SK-N-SH (cell line): Measurements from ENCODE around the gene DIAPH2. TPM values are rescaled to one million over a fixed set of nuclear protein-coding genes. Genes with fewer than 3 reads are reported as not detected.

Source experiments
- CTCF ChIA-PET: fragments of 300-600, 350-600 bp; formaldehyde crosslinking; extraction: SDS; loops from one replicate; lab custom pipeline; 2021; lab: Yijun Ruan, JAX
- POLR2A ChIA-PET: fragments of 350-600 bp; sonication (Branson Sonifier 250); formaldehyde crosslinking; extraction: SDS; loops from one replicate; lab custom pipeline; 2020; ENCODE audit warnings: antibody characterized with exemption, inconsistent platforms; lab: Yijun Ruan, JAX
- DNase-seq: peaks from one replicate; pipeline ENCODE4 v3.0.0; 2012
- H2AFZ ChIP-seq: fragments of 200-600 bp; sonication (generic); 2 replicates; pipeline ENCODE4 v1.8.1; 2016; ENCODE audit warnings: antibody characterized with exemption, mild to moderate bottlenecking, low read depth
- H3F3A ChIP-seq: fragments of 200-600 bp; sonication (generic); replicated peaks from 2 replicates; pipeline ENCODE3; 2016; ENCODE audit warnings: antibody characterized with exemption, mild to moderate bottlenecking; ENCODE audit not compliant: insufficient read depth
- H3K27ac ChIP-seq, 2 experiments: fragments of 200-500 bp in 1 of 2; fragments of 200-600 bp in 1 of 2; sonication (Bioruptor generic) in 1 of 2; sonication (generic), shearing (Covaris generic) in 1 of 2; 2 replicates each; pipeline versions ENCODE4 v1.5.1 to v1.6.1; 2014 to 2016; ENCODE audit warnings: low read depth in 2 of 2, inconsistent platforms in 1 of 2, low read length in 1 of 2, mild to moderate bottlenecking in 1 of 2, mixed read lengths in 1 of 2
- H3K27me3 ChIP-seq: fragments of 200-600 bp; sonication (generic), shearing (Covaris generic); 2 replicates; pipeline ENCODE4 v1.6.1; 2016; ENCODE audit warnings: mixed run types; ENCODE audit not compliant: insufficient read depth
- H3K36me3 ChIP-seq, 2 experiments: fragments of 200-500 bp in 1 of 2; fragments of 200-600 bp in 1 of 2; sonication (Bioruptor generic) in 1 of 2; sonication (generic) in 1 of 2; replicated peaks in 1 of 2; 2 replicates each; pipeline versions ENCODE3 to v1.5.1; 2014 to 2016; ENCODE audit warnings: low read length in 1 of 2, mild to moderate bottlenecking in 1 of 2; ENCODE audit not compliant: insufficient read depth in 2 of 2, control insufficient read depth in 1 of 2
- H3K4me1 ChIP-seq, 2 experiments: fragments of 200-500 bp in 1 of 2; fragments of 200-600 bp in 1 of 2; sonication (Bioruptor generic) in 1 of 2; sonication (generic), shearing (Covaris generic) in 1 of 2; 2 replicates each; pipeline versions ENCODE4 v1.5.1 to v1.6.1; 2014 to 2016; ENCODE audit warnings: low read depth in 1 of 2, low read length in 1 of 2, mixed run types in 1 of 2; ENCODE audit not compliant: insufficient read depth in 2 of 2, control insufficient read depth in 1 of 2
- H3K4me2 ChIP-seq: fragments of 200-600 bp; sonication (generic), shearing (Covaris generic); 2 replicates; pipeline ENCODE4 v1.6.1; 2017; ENCODE audit warnings: mixed run types
- H3K4me3 ChIP-seq, 2 experiments: fragments of 200-500 bp in 1 of 2; fragments of 200-600 bp in 1 of 2; sonication (Bioruptor generic) in 1 of 2; sonication (generic), shearing (Covaris generic) in 1 of 2; 2 replicates each; pipeline versions ENCODE4 v1.5.1 to v1.8.1; 2014 to 2016; ENCODE audit warnings: low read depth in 2 of 2, inconsistent platforms in 1 of 2, low read length in 1 of 2, mild to moderate bottlenecking in 1 of 2, mixed read lengths in 1 of 2, moderate library complexity in 1 of 2
- H3K79me2 ChIP-seq: fragments of 200-600 bp; sonication (generic); 2 replicates; pipeline ENCODE4 v1.8.1; 2017; ENCODE audit warnings: mild to moderate bottlenecking; ENCODE audit not compliant: insufficient read depth
- H3K9ac ChIP-seq: fragments of 200-600 bp; sonication (generic); 2 replicates; pipeline ENCODE4 v1.6.1; 2017; ENCODE audit warnings: mixed run types
- H3K9me2 ChIP-seq: fragments of 200-600 bp; sonication (generic); 2 replicates; pipeline ENCODE4 v1.6.1; 2017; ENCODE audit warnings: mixed run types
- H3K9me3 ChIP-seq: fragments of 200-600 bp; sonication (generic); 2 replicates; pipeline ENCODE4 v1.6.1; 2017; ENCODE audit warnings: mixed run types, mild to moderate bottlenecking, moderate library complexity
- H4K20me1 ChIP-seq: fragments of 200-600 bp; sonication (generic); 2 replicates; pipeline ENCODE4 v1.6.1; 2017; ENCODE audit warnings: mild to moderate bottlenecking, mixed run types; ENCODE audit not compliant: insufficient read depth
- ELF1 ChIP-seq: IDR thresholded peaks from 2 replicates; pipeline ENCODE4 v1.4.0; 2012
- EP300 ChIP-seq, 2 experiments: IDR thresholded peaks; 2 replicates each; pipeline versions ENCODE4 v1.4.0 to v1.6.1; 2012; ENCODE audit warnings: borderline replicate concordance in 1 of 2, low read depth in 1 of 2, low read length in 1 of 2
- FOSL2 ChIP-seq: IDR thresholded peaks from 2 replicates; pipeline ENCODE4 v1.4.0; 2012; ENCODE audit warnings: low read depth, mild to moderate bottlenecking, moderate library complexity, borderline replicate concordance
- FOXJ3 ChIP-seq: sonication (generic); formaldehyde crosslinking; IDR thresholded peaks from 2 replicates; pipeline ENCODE4 v1.5.1; 2020; ENCODE audit warnings: mild to moderate bottlenecking, missing genetic modification reagents
- FOXM1 ChIP-seq: IDR thresholded peaks from 2 replicates; pipeline ENCODE4 v1.4.0; 2012; ENCODE audit warnings: low read depth, mild to moderate bottlenecking
- GATA2 ChIP-seq: sonication (generic); formaldehyde crosslinking; IDR thresholded peaks from 2 replicates; pipeline ENCODE4 v1.5.0; 2020; ENCODE audit warnings: mild to moderate bottlenecking, missing genetic modification reagents
- IRF3 ChIP-seq: fragments of 150-350 bp; IDR thresholded peaks from 2 replicates; pipeline ENCODE4 v1.6.1; 2016; ENCODE audit warnings: mild to moderate bottlenecking, low read depth, low read length
- JUND ChIP-seq: IDR thresholded peaks from 2 replicates; pipeline ENCODE4 v1.4.0; 2012
- MXI1 ChIP-seq: IDR thresholded peaks from 2 replicates; pipeline ENCODE4 v1.6.1; 2012; ENCODE audit warnings: mild to moderate bottlenecking, low read depth, low read length, improper control_type of control experiment
- RCOR1 ChIP-seq: fragments of 150-350 bp; IDR thresholded peaks from 2 replicates; pipeline ENCODE4 v1.6.1; 2017; ENCODE audit warnings: antibody characterized with exemption, low read length
- RXRA ChIP-seq: IDR thresholded peaks from 2 replicates; pipeline ENCODE4 v1.4.0; 2012; ENCODE audit warnings: low read depth, mild to moderate bottlenecking, borderline replicate concordance
- SMC3 ChIP-seq: IDR thresholded peaks from 2 replicates; pipeline ENCODE4 v1.6.1; 2012; ENCODE audit warnings: low read depth, low read length, improper control_type of control experiment
- TCF12 ChIP-seq: IDR thresholded peaks from 2 replicates; pipeline ENCODE4 v1.4.0; 2012
- TEAD4 ChIP-seq: IDR thresholded peaks from 2 replicates; pipeline ENCODE4 v1.4.0; 2012; ENCODE audit warnings: mild to moderate bottlenecking, borderline replicate concordance; ENCODE audit not compliant: insufficient read depth
- WGBS: methylation state at CpG from one replicate; pipeline ENCODE4 v1.1.6; 2017; ENCODE audit warnings: low lambda C conversion rate; 5-methylcytosine and 5-hydroxymethylcytosine counted together
- polyA plus RNA-seq, 3 experiments: library from polyadenylated mRNA; depleted of rRNA; stranded (reverse); fragments of >200 nt; gene quantifications; 2 replicates each; pipeline ENCODE4 v1.2.3, GENCODE V29; 2012
- TF ChIP-seq, protein P1 (sequence below): IDR thresholded peaks from 2 replicates; pipeline ENCODE4; 2012
- TF ChIP-seq, protein P2 (sequence below): IDR thresholded peaks from 2 replicates; pipeline ENCODE4 v1.6.1; 2012; ENCODE audit warnings: mild to moderate bottlenecking, low read depth, low read length, moderate library complexity
- TF ChIP-seq, protein P3 (sequence below): fragments of 150-350 bp; IDR thresholded peaks from 2 replicates; pipeline ENCODE4 v1.6.1; 2017; ENCODE audit warnings: antibody characterized with exemption, low read length, low read depth, borderline replicate concordance
- TF ChIP-seq, protein P4 (sequence below): IDR thresholded peaks from 2 replicates; pipeline ENCODE4 v1.4.0; 2012; ENCODE audit warnings: low read depth

The DIAPH2 gene
- polyA plus RNA-seq, 1 of the 3 experiments (the other 2 are of a cell fraction): 1.1 TPM

DNA sequence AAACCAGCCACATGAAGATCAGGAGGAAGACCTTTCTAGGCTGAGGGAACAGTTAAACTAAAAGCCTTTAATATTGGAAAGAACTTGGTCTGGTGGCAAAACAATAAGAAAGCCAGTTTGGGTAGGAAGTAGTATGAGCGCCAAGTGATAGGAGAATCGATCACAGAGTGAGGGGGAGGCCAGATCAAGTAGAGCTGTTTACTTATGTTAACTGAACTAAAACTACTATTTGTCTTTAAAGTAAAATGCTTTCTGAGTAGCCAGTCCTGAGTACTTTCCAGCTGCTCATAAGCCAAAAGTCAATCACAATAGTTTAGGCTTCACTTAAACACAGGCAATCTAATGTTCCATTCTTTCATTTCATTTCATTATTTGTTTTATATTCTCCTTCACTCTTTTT, 136.3 kb downstream of the DIAPH2 start:
- no peaks in the 10 kb centered on the region for H3K4me1 ChIP-seq
- no peaks in the 10 kb centered on the region for H3K36me3 ChIP-seq
- no peak for DNase-seq
- no peaks in the 10 kb centered on the region for H3K9me3 ChIP-seq
- no peak overlapping the region for H3K9ac ChIP-seq
- ChIA-PET POLR2A (no interaction called here), CTCF (no interaction called here)
- TF ChIP-seq FOXJ3: no peak
- TF ChIP-seq, protein P1, sequence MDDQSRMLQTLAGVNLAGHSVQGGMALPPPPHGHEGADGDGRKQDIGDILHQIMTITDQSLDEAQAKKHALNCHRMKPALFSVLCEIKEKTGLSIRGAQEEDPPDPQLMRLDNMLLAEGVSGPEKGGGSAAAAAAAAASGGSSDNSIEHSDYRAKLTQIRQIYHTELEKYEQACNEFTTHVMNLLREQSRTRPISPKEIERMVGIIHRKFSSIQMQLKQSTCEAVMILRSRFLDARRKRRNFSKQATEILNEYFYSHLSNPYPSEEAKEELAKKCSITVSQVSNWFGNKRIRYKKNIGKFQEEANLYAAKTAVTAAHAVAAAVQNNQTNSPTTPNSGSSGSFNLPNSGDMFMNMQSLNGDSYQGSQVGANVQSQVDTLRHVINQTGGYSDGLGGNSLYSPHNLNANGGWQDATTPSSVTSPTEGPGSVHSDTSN: no peak
- TF ChIP-seq FOXM1: no peak
- TF ChIP-seq, protein P2, sequence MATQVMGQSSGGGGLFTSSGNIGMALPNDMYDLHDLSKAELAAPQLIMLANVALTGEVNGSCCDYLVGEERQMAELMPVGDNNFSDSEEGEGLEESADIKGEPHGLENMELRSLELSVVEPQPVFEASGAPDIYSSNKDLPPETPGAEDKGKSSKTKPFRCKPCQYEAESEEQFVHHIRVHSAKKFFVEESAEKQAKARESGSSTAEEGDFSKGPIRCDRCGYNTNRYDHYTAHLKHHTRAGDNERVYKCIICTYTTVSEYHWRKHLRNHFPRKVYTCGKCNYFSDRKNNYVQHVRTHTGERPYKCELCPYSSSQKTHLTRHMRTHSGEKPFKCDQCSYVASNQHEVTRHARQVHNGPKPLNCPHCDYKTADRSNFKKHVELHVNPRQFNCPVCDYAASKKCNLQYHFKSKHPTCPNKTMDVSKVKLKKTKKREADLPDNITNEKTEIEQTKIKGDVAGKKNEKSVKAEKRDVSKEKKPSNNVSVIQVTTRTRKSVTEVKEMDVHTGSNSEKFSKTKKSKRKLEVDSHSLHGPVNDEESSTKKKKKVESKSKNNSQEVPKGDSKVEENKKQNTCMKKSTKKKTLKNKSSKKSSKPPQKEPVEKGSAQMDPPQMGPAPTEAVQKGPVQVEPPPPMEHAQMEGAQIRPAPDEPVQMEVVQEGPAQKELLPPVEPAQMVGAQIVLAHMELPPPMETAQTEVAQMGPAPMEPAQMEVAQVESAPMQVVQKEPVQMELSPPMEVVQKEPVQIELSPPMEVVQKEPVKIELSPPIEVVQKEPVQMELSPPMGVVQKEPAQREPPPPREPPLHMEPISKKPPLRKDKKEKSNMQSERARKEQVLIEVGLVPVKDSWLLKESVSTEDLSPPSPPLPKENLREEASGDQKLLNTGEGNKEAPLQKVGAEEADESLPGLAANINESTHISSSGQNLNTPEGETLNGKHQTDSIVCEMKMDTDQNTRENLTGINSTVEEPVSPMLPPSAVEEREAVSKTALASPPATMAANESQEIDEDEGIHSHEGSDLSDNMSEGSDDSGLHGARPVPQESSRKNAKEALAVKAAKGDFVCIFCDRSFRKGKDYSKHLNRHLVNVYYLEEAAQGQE: no peak
- TF ChIP-seq, protein P3, sequence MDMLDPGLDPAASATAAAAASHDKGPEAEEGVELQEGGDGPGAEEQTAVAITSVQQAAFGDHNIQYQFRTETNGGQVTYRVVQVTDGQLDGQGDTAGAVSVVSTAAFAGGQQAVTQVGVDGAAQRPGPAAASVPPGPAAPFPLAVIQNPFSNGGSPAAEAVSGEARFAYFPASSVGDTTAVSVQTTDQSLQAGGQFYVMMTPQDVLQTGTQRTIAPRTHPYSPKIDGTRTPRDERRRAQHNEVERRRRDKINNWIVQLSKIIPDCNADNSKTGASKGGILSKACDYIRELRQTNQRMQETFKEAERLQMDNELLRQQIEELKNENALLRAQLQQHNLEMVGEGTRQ: no peak
- TF ChIP-seq SMC3: no peak
- no peak for TF ChIP-seq FOSL2
- TF ChIP-seq TCF12: no peak
- TF ChIP-seq MXI1: no peak
- TF ChIP-seq RXRA: no peak
- no peak for TF ChIP-seq JUND
- TF ChIP-seq, protein P4, sequence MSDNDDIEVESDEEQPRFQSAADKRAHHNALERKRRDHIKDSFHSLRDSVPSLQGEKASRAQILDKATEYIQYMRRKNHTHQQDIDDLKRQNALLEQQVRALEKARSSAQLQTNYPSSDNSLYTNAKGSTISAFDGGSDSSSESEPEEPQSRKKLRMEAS: no peak
- H3K27ac ChIP-seq: no peak overlapping the region
- no peak overlapping the region for H3K4me2 ChIP-seq
- H3K79me2 ChIP-seq: no peaks in the 10 kb centered on the region
- H3K27me3 ChIP-seq: no peaks in the 10 kb centered on the region
- H3F3A ChIP-seq: no peaks in the 10 kb centered on the region
- H2AFZ ChIP-seq: no peak overlapping the region
- 49% methylated on average over 2 of the region's 2 CpGs for WGBS
- no peaks in the 10 kb centered on the region for H3K9me2 ChIP-seq
- H3K4me3 ChIP-seq: no peak overlapping the region
- no peaks in the 10 kb centered on the region for H4K20me1 ChIP-seq

DNA sequence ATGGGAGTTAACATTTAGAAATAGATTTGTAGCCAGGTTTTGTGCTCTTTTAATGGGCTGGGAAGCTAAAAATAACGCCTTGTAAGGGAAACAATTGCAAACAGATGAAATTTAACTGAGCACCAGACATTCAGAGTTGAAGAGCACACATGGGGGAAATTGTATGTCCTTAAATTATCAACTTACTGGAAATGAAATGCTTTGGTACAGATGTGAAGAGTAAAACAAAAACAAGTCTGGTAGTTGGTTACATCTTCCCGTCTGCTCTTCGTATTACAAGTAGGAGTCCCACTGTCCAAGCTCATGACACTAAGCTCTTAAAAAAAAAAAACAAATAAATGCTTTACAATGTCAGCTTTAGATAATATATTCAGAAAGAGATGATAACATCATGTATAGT, 139.5 kb downstream of the DIAPH2 start:
- TF ChIP-seq FOSL2 (no peak), EP300 (IDR thresholded peaks at IDR 0.05; ENCODE audit: borderline replicate concordance in 1 of 2, low read depth in 1 of 2, low read length in 1 of 2) (no peak), RCOR1 (no peak), ELF1 (no peak), GATA2 (CRISPR knock-in tag) (no peak), TEAD4 (no peak), JUND (no peak), IRF3 (no peak)
- TF ChIP-seq, protein P4: no peak
- no peaks in the 10 kb centered on the region for H3K79me2 ChIP-seq
- no peaks in the 10 kb centered on the region for H4K20me1 ChIP-seq
- no peaks in the 10 kb centered on the region for H3K9me3 ChIP-seq
- no peaks in the 10 kb centered on the region for H3F3A ChIP-seq
- H3K27me3 ChIP-seq: no peaks in the 10 kb centered on the region
- CTCF ChIA-PET: no interaction called here
- no peaks in the 10 kb centered on the region for H3K4me1 ChIP-seq
- no peak overlapping the region for H2AFZ ChIP-seq
- DNase-seq: no peak
- no peak overlapping the region for H3K27ac ChIP-seq
- H3K36me3 ChIP-seq: no peaks in the 10 kb centered on the region
- no peaks in the 10 kb centered on the region for H3K9me2 ChIP-seq
- no peak overlapping the region for H3K9ac ChIP-seq
- no peak overlapping the region for H3K4me3 ChIP-seq
- no peak overlapping the region for H3K4me2 ChIP-seq
- POLR2A ChIA-PET: no interaction called here
- 43% methylated on average over 3 of the region's 3 CpGs for WGBS
